22Rv1 (cell line): ENCODE data around the gene KRT71.

Source experiments
- CTCF ChIP-seq: fragments of 450-650 bp; IDR thresholded peaks from 2 replicates; pipeline ENCODE4 v1.5.1; 2017; ENCODE audit warnings: mild to moderate bottlenecking
- ZFX ChIP-seq: fragments of 450-650 bp; IDR thresholded peaks from 2 replicates; pipeline ENCODE4 v1.6.1; 2017; ENCODE audit warnings: antibody characterized with exemption, borderline replicate concordance

- TF ChIP-seq CTCF = no peak
- no peak for TF ChIP-seq ZFX
Observed at GRCh38 chr12:52539821-52540173, 13.1 kb downstream of the KRT71 start.
